Dermis blood vessel endothelial cell (primary cell): ENCODE data around the gene TSPAN18. TPM values are rescaled to one million over a fixed set of nuclear protein-coding genes. Genes with fewer than 3 reads are reported as not detected.

Source experiments
- DNase-seq: peaks from one replicate; pipeline ENCODE4 v3.0.0; 2010
- total RNA-seq: library from RNA; depleted of rRNA; stranded (reverse); fragments of >200 nt; gene quantifications from 2 replicates; pipeline ENCODE4 v1.2.3, GENCODE V29; 2014

TSPAN18 gene
- total RNA-seq, 1 donor from 2014 or later: 48.3 TPM

DNA sequence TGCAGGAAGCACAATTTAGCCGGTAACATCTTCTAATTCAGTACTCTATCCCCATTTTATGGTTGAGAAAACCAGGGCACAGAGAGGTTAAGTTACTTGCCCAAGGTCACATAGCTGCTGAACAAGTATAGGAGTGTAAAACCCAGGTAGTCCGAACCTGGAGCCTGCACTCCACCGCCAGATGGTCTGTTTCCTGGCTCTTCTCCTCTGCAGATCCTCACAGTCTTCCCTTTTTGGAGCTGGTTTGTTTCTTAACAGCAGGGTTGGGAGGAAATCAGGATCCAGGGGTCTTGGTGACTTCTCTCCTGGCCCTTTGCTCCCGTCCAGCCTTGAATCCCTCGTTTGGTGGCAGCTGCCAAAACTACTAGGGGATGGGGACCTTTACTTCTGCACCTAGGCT is 12.0 kb downstream of the TSPAN18 start:
- no peak for DNase-seq

DNA sequence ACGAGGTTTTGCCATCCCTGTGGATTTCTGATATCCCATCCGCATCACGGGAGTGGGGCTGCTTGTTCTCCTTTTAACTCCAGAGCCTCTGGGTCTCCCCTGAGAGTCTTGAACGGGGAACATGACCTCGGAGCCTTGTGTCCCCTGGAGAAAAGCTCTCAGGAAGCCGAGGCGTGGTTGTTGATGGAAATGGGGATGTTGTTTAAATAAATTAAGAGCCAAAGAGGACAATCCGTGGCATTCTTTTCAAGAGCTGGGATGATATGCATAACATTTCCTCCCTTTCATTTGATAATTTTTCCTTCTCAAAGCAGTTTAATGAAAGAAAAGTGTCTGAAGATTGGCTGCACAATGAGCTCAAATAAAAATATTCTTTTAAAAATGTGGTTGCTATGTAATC is 14.2 kb downstream of the TSPAN18 start:
- peak; percentile 27 for DNase-seq

DNA sequence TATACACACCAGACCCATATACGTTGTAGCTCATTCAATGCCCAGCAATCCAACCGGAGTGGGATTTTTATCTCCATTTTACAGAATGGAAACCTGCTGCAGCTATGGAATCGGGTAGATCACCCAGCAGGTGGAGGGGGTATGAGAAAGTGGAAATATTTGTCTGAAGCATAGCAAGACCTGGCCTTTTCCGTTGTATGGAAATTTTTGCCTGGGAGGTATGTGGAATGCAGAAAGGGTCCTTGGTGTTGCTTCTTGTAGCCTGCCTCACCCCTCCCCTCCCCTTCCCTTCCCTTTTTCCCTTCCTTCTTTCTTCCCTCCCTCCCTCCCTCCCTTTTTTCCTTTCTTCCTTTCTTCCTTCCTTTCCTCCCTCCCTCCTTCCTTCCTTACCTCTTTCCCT is 15.2 kb downstream of the TSPAN18 start:
- no peak for DNase-seq

DNA sequence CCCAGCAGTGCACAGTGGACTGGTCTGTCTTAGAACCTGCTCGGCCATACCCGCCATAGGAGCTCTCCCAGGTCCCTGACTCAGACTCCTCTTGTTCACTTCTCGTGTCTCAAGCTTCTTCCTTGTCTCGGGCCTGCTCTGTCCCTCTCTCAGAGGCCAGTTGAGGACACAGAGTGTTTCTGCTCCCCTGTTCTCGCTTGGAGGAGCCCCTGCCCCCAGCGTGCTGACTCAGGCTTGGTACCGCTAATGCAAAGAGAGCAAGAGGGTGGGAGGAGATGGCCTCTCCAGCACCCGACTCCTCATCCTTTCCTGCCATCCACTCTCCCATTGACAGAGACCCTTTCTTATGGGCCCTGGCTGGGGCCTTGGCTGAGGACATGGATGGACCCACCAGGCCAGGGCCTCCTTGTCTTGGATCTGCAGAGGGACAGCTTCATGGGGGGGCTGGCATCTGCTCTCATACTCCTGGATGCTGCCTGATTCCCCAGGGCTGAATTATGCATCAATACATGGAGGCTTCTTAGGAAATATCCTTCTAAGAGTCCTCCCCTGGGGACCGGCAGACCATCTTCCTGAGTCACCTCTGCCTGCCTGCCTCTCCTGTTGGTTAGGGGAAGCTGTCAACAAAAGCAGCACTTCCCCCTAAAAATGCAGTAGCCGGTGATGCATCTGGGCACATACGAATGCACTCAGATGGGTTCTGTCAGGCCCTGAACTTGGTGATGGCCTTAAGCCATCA is 15.9 kb downstream of the TSPAN18 start:
- DNase-seq: no peak

DNA sequence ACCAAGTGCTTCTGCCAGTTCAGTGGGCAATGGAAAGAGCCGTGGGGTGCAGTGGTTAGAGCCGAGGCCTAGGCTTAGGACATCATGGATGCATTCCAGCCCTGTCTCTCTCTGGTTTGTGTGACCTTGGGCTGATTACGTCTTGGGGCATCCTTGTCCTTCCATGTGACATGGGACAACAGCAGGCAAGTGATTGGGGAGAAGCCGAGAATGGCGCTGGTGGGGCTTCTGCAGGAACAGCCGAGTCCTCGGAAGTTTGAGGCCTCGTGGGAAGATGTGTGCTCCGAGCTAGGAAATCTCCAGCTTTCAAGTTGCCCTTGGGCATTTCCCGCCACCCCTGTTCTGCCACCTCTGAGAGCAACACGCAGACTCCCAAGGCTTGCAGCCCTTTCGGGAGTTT is 16.6 kb downstream of the TSPAN18 start:
- DNase-seq: no peak

DNA sequence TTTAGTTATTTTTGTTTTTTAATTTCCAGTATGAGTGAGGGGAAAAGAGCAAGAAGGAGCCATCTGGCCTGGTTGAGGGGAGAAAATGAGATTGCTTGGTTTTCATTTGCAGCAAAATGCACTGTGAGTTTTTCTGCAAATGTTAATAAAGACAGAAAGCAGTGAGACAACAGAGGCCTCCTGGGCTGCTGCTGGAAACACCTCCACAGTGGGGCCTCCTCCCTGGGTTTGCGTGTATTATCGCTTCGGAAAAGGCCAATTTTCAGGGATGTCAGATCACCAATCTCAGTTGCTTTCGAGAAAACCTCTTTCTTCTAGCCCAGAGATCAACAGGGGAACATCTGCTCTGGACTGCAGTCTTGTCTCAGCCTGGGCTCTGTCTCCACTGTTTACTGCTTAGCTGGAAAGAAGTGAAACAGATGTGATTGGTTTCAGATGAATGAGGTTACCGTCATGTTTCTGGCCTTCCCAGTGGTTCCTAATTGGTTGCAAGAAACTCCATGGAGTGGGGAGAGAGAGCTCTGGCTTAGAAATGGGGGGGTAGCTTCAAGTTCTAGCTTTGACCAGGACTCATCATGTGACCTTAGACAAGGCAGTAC is 17.3 kb downstream of the TSPAN18 start:
- no peak for DNase-seq

DNA sequence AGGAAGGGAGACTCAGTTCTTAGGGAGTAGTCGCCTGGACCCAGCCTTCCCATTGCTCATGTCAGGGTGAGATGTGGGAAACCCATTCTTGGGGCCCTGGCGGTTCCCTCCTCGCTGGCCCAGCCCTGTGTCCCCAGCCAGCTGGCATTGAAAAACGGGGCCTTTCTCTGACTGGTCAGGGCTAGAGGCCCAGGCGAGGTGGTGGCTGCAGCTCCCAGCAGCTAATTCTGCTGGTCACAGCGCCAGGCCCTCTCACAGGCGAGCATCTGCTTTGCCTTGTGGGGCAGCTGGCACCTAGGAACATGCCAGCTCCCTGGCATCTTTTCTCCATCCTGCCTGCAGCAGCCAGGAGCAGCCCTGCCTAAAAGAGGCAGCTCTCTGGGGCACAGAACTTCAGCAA is 20.1 kb downstream of the TSPAN18 start:
- DNase-seq: no peak

DNA sequence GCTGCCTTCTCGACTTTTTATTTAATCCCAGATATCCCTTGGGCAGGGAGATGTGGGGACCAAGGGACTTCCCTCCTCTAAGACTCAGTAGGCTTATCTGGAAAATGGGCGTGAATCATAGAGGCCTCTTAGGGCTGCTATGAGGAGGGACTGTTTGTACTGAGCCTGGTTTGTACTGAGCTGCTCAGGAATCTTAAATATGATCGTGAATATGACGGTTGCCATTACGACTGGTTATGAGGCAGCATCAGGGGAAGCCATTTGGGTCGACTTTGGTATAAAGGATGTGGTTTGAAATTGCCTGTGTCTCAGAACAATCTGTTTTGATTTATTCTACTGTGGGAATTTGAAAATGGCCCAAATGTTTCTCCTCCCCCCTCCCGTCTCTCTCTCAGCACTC is 20.6 kb downstream of the TSPAN18 start:
- no peak for DNase-seq

DNA sequence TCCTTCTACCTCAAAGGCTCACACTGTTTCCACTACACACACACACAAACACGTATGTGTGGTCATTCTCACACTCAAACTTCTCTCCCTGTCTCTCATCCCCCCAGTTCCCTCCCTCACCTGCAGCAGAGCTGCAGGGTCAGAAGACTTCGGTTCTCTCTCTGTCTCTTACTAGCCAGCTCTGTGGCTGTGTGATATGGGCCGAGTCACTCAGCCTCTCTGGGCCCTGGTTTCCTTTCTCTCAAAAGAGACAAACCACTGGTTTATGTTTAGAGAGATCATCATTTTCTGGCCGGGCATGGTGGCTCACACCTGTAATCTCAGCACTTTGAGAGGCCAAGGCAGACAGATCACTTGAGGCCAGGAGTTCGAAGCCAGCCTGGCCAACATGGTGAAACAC is 21.1 kb downstream of the TSPAN18 start:
- DNase-seq: no peak

DNA sequence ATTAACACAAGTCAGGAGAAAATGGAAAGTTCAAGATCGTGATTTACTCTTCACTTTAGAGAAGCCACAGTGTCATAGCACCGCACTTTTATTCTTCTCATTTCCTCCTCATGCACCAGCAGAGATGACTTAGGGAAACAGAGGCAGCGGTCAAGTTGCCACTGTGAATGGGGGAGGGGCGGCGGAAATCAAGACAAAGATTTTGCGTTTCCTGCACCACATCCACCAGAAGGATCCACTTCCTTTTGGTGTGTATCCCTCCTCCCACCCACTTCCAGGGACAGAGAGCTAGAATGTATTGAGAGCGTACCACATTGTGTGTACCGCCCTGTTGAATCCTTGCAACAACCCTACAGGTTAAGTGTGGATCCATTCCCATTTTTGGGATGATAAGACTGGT is 21.8 kb downstream of the TSPAN18 start:
- no peak for DNase-seq

DNA sequence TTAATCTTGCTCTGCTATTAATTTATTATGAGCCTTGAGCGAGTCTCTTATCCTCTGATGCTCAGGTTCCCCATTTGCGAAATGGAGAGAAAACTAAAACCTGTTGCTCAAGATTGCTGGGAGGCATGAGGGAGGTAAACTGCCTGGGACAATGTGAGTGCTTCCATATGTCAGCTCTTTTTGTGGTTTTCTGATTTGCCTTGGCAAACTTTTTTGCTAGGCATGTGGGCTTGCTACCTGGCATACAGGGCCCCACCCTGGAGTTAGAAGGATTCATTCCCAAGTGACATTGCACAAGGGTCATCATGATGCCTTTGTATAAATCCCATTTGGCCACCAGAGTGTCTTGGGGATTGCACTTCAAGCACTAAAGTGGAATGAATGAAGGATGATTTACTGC is 22.4 kb downstream of the TSPAN18 start:
- no peak for DNase-seq

DNA sequence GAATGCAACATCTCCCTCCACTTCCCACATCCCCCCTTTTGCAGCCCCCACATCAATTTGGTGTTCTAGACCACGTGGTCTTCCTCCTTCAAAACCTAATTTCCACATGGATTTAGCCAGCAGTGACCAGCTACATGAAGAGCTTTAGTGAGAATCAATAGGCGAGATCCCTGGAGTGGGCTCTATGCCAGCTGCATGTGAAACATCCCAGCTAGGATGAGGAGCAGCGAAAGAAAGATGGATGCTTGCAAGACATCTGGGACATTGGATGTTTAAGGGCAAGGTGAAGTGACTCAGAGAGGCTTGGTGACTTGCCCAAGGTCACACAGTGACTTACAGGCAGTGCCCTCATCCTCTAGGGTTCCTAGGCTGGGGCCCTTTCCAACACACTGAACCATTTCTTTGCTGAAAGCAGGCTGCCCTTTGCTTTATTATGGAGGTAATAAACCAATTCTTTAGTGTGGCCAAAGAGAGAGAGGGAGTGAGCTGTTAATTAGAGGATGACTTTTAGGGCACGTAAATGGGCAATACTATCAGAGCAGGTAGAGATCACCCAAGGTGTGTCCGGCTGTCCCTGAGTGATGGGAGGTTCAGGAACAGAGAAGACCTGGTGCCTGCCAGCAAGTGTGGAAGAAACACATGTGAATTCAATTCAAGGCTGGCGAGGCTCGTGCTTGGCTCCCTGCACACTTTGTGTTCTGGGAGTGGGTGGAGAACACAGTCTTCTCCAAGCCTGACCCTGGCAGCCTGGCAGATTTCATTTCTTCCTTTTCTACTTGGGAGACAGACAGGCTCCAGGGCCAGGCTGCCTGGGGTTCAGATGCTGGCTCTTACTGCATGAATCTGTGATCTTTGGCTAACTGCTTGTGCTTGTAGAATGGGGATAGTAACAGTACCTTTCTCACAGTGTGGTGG is 24.0 kb downstream of the TSPAN18 start:
- no peak for DNase-seq

DNA sequence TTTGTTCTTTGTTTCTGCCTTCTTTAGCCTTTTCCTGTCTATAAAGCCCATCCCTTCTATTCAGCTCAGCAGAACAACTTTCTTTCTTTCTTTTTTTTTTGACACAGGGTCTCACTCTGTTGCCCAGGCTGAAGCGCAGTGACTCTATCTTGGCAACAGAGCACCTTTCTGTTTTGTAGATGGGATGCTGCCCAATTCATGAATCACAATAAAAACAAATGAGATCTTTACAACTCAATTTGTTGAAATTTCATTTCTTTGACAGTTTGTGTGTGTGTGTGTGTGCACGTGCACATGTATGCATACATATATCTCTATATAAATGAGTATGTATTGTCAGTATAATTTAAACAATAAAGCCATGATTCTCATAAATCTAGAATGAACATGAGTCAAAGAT is 25.5 kb downstream of the TSPAN18 start:
- no peak for DNase-seq

DNA sequence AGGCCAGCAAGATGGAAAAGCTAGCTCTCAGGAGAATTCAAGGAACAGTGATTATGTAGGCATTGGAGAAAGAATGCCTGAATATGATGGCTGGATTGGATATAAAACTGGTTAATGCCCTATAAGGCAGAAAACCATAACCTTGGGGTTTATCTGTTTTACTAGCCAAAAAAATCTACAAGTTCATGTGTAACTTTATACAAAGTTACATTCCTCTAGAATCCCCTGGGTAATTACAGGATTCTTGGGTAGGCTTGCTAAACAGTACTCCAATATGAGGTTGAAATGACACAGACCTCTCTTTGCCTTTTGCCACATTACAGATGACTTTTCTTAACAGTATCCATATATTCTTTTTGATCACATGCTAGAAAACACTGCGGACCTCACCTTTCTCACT is 26.0 kb downstream of the TSPAN18 start:
- no peak for DNase-seq

DNA sequence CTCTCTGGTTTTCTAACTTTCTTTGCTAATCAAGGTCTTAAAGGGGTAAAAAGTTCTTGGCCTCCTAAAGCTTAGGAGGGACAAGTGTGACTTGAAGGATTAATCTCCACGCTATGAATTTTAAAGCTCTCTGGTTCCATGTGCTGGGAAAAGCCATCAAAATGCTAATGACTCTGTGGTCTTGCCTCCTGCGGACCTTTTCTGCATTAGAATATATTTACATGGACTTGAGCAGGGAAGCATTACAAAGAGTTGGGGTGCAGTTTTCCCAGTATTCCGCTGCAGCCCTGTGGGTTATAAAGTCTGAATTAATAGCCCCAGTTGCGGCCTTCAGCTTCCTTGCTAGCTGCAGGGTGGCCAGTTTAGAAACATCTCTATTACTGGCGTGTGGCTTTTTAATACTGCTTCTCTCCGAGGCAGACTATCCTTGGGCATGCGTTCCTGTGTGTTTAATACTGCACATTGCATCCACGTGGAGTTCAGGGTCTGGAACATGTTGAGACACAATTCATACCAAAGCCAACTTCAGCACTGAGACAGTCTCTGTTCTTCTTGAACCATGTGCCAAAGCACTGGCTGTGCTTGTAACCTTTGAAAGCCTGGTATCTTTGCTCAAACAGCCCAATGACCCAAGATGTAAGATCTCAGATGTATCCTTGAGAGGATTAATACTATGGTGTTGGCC is 27.3 kb downstream of the TSPAN18 start:
- no peak for DNase-seq

DNA sequence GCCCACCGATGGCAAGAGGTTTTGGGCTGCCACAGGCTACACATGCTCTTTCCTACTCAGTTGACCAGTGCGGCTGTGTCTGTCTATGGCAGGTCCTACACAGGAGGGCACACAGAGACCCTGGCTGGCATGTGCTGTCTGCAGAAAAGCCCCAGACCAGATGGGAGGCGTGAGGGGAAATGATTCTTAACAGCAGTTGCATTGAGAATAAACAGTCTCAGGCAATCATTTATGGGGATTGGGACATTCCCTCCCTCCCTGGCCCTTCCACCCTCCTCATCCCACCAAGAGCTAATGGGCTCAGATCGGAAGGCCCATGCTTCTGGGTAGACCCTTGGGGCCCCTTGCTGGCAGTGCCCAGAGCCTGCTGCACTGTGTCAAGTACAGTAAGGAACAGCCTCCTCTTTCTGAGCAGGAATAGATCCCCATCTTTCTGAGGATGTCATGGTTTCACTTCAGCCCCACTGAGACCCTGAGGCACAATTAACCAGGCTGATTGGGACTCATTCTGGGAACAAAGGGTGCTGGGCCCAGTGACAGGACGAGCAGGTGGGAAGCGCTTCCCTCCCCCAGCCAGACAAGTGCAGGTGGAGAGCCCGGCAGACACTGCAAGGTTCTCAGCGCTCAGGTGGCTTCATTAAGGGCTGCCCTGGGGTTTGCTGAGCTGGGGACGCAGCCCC is 28.3 kb downstream of the TSPAN18 start:
- DNase-seq: no peak

DNA sequence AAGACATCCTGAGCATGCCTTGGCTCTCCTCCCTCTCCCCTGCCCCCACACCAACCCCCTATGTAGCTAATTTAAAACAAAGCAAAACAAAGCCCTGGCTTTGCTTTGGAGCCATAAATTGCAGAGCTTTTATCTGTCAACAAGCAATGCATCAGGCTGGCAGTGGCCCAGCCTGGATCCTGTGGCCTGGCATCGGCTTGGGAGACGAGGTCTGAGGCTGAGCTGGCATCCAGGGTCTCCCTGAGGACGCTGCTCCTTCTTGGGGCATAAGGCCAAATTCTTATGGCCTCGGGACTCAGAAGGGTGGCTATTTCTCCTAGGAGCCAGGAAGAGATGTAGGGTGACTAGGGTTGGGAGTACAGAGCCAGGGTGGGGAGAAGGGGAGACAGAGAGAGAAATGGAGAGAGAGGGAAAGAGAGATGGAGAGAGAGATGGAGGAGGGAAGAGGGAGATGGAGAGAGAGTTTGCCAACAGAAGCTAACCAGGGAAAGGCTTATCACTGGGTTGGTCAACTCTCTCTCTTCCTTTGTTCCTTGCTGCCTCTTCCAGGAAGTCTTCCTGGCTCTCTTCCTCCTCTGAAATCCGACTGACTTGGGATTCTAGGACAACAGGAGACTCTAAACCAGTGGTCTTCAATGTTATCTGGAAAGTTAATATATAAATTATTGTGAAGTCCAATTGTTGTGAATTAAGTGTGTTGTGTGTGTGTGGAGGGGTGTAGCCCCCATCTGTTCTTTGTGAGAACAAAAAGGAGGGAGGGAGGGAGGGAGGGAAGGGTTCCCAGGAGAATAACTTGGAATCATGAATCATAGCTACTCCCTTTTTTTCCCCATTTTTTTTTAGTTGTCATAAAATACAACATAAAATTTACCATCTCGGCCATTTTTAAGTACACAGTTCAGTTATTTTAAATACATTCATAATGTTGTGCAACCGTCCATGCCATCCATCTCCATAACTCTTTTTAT is 29.1 kb downstream of the TSPAN18 start:
- no peak for DNase-seq

DNA sequence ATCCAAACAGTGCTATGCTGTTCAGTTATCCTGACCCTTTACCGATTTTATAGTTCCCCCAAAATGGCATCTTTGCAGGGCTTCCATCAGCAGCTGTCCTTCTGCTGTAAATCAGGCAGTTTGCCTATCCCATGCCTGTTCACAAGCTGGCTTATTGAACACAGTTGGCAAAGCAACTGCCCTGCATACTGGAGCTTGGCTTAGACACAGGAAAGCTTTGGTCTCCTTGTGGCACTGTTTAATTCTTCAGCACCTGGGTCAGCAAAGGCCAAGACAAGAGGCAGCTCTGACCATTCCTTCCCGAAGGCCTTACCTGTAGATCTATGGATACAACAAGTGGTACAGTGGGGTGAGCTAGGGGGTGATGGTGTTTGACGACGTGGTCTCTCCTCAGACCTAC is 32.2 kb downstream of the TSPAN18 start:
- no peak for DNase-seq

DNA sequence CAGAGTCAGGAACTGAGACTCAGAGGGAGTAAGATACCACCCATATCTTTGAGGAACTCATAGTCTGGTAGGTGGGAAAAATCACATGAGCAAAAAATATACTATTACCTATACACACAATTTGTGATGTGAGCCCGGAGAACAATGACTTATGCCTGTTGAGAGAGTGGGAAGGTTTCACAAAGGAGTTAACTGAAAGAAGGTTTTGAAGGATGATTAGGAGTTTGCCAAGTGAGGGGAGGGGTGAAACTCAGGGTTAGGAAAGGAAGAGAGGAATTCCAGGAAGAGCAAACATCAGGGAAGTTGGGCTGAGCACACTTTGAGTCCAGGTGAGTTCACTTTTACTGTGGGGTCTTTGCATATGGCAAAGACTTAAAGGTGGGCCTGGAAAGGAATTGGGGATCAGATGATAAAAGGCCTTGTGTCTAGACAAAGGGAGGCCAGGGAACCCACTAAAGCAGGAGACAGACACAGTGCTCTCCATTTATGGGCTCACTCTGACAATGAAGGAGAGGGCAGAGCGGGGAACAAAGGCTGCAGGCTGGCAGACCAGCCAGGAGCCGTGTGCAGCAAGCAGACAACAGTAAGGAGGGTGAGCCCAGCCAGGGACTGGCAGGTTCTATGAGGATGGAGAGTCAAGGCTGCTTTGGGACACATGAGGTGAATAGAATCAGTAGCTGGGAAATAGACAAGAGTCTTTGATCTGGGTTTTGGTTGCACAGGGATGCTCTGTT is 33.1 kb downstream of the TSPAN18 start:
- no peak for DNase-seq

DNA sequence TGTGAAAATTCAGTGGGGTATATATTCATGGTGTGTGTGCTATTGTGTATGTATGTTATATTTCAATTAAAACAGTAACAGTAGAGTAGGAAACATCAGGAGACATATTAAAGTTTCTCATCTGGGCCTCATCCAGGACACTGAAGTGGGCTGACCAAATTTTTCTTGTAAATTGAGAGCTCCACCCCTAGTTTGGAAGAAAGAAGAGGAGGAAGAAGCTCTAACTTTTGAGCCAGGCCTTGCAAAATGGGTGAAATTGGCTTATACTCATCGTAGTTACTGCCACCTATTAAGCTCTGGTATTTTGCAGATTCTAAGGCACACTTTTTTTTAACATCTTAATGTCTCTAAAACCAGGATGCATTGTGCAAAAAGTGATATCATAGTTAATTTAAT is 33.7 kb downstream of the TSPAN18 start:
- DNase-seq: no peak
